MM.1S (cell line): ENCODE data around the gene OTUD6A.

Source experiments
- EZH2 ChIP-seq: fragments of 300-600 bp; sonication (generic); optimal IDR thresholded peaks from 2 replicates; pipeline ENCODE3; 2017; ENCODE audit warnings: low read depth, mild to moderate bottlenecking, antibody characterized with exemption, low read length, mixed read lengths
- TF ChIP-seq, protein P1 (sequence below): fragments of 300-600 bp; sonication (generic); IDR thresholded peaks from 2 replicates; pipeline ENCODE4 v1.5.1; 2016; ENCODE audit warnings: antibody characterized with exemption, low read length, mixed read lengths

DNA sequence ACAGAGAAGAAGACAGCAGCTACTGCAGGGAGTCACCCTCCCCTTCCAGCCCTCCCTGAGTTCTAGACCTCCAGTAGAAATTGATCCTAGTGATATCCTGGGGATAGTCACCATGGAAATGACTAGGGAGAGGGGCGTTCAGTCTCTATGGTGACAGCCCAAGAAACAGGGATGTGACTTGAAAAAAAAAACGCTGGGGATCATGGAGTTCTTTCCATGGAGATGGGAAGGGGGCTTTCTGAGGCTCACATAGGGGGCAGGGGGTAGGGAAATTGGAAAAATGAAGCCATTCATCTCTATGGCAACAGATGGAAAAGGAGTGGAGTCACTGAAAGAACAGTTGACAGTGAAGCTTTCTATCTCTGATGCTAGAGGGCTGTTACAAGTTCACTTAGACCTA lies 43.0 kb downstream of the OTUD6A start:
- TF ChIP-seq, protein P1, sequence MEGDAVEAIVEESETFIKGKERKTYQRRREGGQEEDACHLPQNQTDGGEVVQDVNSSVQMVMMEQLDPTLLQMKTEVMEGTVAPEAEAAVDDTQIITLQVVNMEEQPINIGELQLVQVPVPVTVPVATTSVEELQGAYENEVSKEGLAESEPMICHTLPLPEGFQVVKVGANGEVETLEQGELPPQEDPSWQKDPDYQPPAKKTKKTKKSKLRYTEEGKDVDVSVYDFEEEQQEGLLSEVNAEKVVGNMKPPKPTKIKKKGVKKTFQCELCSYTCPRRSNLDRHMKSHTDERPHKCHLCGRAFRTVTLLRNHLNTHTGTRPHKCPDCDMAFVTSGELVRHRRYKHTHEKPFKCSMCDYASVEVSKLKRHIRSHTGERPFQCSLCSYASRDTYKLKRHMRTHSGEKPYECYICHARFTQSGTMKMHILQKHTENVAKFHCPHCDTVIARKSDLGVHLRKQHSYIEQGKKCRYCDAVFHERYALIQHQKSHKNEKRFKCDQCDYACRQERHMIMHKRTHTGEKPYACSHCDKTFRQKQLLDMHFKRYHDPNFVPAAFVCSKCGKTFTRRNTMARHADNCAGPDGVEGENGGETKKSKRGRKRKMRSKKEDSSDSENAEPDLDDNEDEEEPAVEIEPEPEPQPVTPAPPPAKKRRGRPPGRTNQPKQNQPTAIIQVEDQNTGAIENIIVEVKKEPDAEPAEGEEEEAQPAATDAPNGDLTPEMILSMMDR = no peak
- TF ChIP-seq EZH2 = no peak
